ENCODE measurements around the gene ZNF644.
A peak's percentile ranks its signal among the peaks of the same experiment; 100 is the strongest.

ZNF644 gene

GRCh38 chr1:91020967-91021685 lies 709 bp downstream of the ZNF644 start:
- peak; percentile 89 for DNase-seq

- no peak for DNase-seq
Observed at GRCh38 chr1:91020486-91020885, 1.3 kb downstream of the ZNF644 start.

GRCh38 chr1:91018006-91018405 lies 3.8 kb downstream of the ZNF644 start:
- no peak for DNase-seq

GRCh38 chr1:91015794-91016550 lies 5.9 kb downstream of the ZNF644 start:
- DNase-seq = no peak

- no peak for DNase-seq
Observed at GRCh38 chr1:91015358-91015780, 6.5 kb downstream of the ZNF644 start.

- no peak for DNase-seq
Observed at GRCh38 chr1:91014475-91014874, 7.4 kb downstream of the ZNF644 start.

- DNase-seq = no peak
Observed at GRCh38 chr1:91013302-91013701, 8.5 kb downstream of the ZNF644 start.

GRCh38 chr1:91012196-91012595 lies 9.6 kb downstream of the ZNF644 start:
- no peak for DNase-seq

GRCh38 chr1:91011726-91012125 lies 10.1 kb downstream of the ZNF644 start:
- no peak for DNase-seq

GRCh38 chr1:91007827-91008226 lies 14.0 kb downstream of the ZNF644 start:
- no peak for DNase-seq

- no peak for DNase-seq
Observed at GRCh38 chr1:91007092-91007491, 14.7 kb downstream of the ZNF644 start.

GRCh38 chr1:91006113-91006908 lies 15.5 kb downstream of the ZNF644 start:
- no peak for DNase-seq

- DNase-seq = no peak
Observed at GRCh38 chr1:91005285-91005684, 16.6 kb downstream of the ZNF644 start.

GRCh38 chr1:91004145-91004544 lies 17.7 kb downstream of the ZNF644 start:
- DNase-seq = no peak

GRCh38 chr1:90996742-90997413 lies 25.0 kb downstream of the ZNF644 start:
- DNase-seq = no peak

- no peak for DNase-seq
Observed at GRCh38 chr1:90995311-90995894, 26.4 kb downstream of the ZNF644 start.

GRCh38 chr1:90994461-90994860 lies 27.4 kb downstream of the ZNF644 start:
- no peak for DNase-seq

- DNase-seq = no peak
Observed at GRCh38 chr1:90993245-90993644, 28.6 kb downstream of the ZNF644 start.

GRCh38 chr1:90990779-90991178 lies 31.1 kb downstream of the ZNF644 start:
- no peak for DNase-seq

GRCh38 chr1:90989990-90990389 lies 31.8 kb downstream of the ZNF644 start:
- DNase-seq = no peak

- DNase-seq = no peak
Observed at GRCh38 chr1:90989302-90989701, 32.5 kb downstream of the ZNF644 start.

GRCh38 chr1:90987841-90988240 lies 34.0 kb downstream of the ZNF644 start:
- no peak for DNase-seq

GRCh38 chr1:90986953-90987352 lies 34.9 kb downstream of the ZNF644 start:
- DNase-seq = no peak
